Measurements from ENCODE around the gene TRMT1.

The TRMT1 gene

DNA sequence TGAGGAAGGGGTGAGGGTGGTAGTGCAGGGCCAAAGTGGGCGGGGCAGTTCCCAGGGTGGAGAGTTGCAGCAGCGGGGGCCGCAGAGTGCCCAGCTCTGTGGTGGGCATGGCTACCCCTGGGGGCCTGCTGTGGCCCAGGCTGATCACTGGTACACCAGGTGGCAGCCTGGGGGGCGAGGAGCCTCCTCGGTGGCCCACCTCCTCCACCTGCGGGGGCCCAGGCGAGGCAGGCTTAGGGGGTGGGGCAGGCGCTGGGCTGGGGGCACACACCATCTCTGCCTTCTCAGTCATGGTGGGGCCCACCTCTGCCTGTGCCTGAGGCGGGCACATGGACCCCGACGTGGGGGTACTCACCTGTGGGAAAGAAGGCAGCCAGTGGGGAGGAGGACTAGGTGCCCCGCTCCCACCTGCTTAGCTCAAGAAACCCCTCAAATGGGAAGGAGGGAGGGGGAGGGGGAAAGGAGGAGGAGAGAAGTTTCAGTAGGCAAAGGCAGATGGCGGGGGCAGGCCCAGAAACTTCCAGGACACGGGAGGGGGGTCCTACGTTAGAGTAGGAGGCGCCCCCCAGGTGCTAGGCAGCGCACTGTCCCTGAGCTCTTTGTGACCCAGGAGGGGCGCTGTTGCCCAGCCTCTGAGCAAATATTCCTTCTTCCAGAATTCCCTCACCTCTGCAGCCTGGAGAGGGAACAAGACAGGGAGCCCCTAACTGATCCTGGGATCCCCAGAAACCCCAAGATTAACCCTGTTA lies 15.5 kb downstream of the TRMT1 start:
- peaks cover 0 to 35% of the 10 kb centered on the region in 2 experiments for H3K27me3 ChIP-seq (ENCODE audit: control insufficient read depth in 1 of 2, insufficient read depth in 1 of 2, low read length in 2 of 2)
- no peak overlapping the region for H2BK15ac ChIP-seq (ENCODE audit: low read depth, poor library complexity, severe bottlenecking)
- H3K9ac ChIP-seq (ENCODE audit: low read length) = no peak overlapping the region
- H3K9me3 ChIP-seq (ENCODE audit: control insufficient read depth, low read length) = no peaks in the 10 kb centered on the region
- no peak overlapping the region for H2AFZ ChIP-seq (ENCODE audit: low read depth, low read length)
- H3K4ac ChIP-seq (ENCODE audit: low read depth in 1 of 2, low read length in 2 of 2) = no peak overlapping the region
- no peak overlapping the region for H3K27ac ChIP-seq (ENCODE audit: low read length, poor library complexity, severe bottlenecking)
- no peak overlapping the region for H2BK12ac ChIP-seq (ENCODE audit: low read length in 2 of 2)
- no peak overlapping the region for H4K91ac ChIP-seq (ENCODE audit: low read length)
- peaks cover 2% of the 10 kb centered on the region for H3K79me1 ChIP-seq (replicated peaks; ENCODE audit: low read length, poor library complexity, severe bottlenecking)
- WGBS = 81% methylated on average over 18 of the region's 18 CpGs
- H3K14ac ChIP-seq (ENCODE audit: low read length in 2 of 2) = no peak overlapping the region
- no peak overlapping the region for H2BK5ac ChIP-seq (ENCODE audit: low read depth, low read length, poor library complexity, severe bottlenecking)
- no peak overlapping the region for H3K23ac ChIP-seq (ENCODE audit: low read length in 2 of 2)
- no peak for DNase-seq
- H3K36me3 ChIP-seq (ENCODE audit: control insufficient read depth in 1 of 2, insufficient read depth in 2 of 2, low read depth in 1 of 2, low read length in 2 of 2) = peaks cover 2 to 24% of the 10 kb centered on the region in 2 experiments
- no peak overlapping the region for H3K4me3 ChIP-seq (ENCODE audit: insufficient read depth in 1 of 2, low read depth in 1 of 2, low read length in 2 of 2)
- peaks cover 31% of the 10 kb centered on the region for H3K4me1 ChIP-seq (ENCODE audit: control insufficient read depth, insufficient read depth, low read depth, low read length)
- H2BK120ac ChIP-seq (ENCODE audit: low read depth, low read length) = no peak overlapping the region
- no peak overlapping the region for H3K4me2 ChIP-seq (ENCODE audit: low read length, poor library complexity, severe bottlenecking)
- no peak overlapping the region for H2AK5ac ChIP-seq (ENCODE audit: low read length, severe bottlenecking)
- H4K8ac ChIP-seq (ENCODE audit: low read length) = no peak overlapping the region
- no peak overlapping the region for H3K18ac ChIP-seq (ENCODE audit: low read depth in 1 of 2, low read length in 2 of 2)

GRCh38 chr19:13100031-13100588 lies 16.4 kb downstream of the TRMT1 start:
- Histone ChIP-seq H2AK5ac (ENCODE audit: low read length, severe bottlenecking) (no peak overlapping the region), H3K18ac (ENCODE audit: low read depth in 1 of 2, low read length in 2 of 2) (no peak overlapping the region), H3K36me3 (ENCODE audit: control insufficient read depth in 1 of 2, insufficient read depth in 2 of 2, low read depth in 1 of 2, low read length in 2 of 2) (peaks cover 10 to 17% of the 10 kb centered on the region in 2 experiments), H3K27me3 (ENCODE audit: control insufficient read depth in 1 of 2, insufficient read depth in 1 of 2, low read length in 2 of 2) (peaks cover 0 to 44% of the 10 kb centered on the region in 2 experiments), H4K8ac (ENCODE audit: low read length) (no peak overlapping the region), H3K23ac (ENCODE audit: low read length in 2 of 2) (peak overlapping the region in 1 of 2 experiments; percentile 42), H3K4me3 (ENCODE audit: insufficient read depth in 1 of 2, low read depth in 1 of 2, low read length in 2 of 2) (no peak overlapping the region), H3K27ac (ENCODE audit: low read length, poor library complexity, severe bottlenecking) (no peak overlapping the region), H3K9me3 (ENCODE audit: control insufficient read depth, low read length) (no peaks in the 10 kb centered on the region), H2BK12ac (ENCODE audit: low read length in 2 of 2) (no peak overlapping the region), H3K79me1 (replicated peaks; ENCODE audit: low read length, poor library complexity, severe bottlenecking) (peaks cover 2% of the 10 kb centered on the region), H3K4ac (ENCODE audit: low read depth in 1 of 2, low read length in 2 of 2) (no peak overlapping the region), H3K4me2 (ENCODE audit: low read length, poor library complexity, severe bottlenecking) (no peak overlapping the region), H2BK5ac (ENCODE audit: low read depth, low read length, poor library complexity, severe bottlenecking) (no peak overlapping the region), H2BK15ac (ENCODE audit: low read depth, poor library complexity, severe bottlenecking) (no peak overlapping the region), H2AFZ (ENCODE audit: low read depth, low read length) (no peak overlapping the region), H3K14ac (ENCODE audit: low read length in 2 of 2) (no peak overlapping the region), H3K4me1 (ENCODE audit: control insufficient read depth, insufficient read depth, low read depth, low read length) (peaks cover 38% of the 10 kb centered on the region), H3K9ac (ENCODE audit: low read length) (no peak overlapping the region), H2BK120ac (ENCODE audit: low read depth, low read length) (no peak overlapping the region), H4K91ac (ENCODE audit: low read length) (no peak overlapping the region)
- 92% methylated on average over 12 of the region's 12 CpGs for WGBS
- DNase-seq = no peak

DNA sequence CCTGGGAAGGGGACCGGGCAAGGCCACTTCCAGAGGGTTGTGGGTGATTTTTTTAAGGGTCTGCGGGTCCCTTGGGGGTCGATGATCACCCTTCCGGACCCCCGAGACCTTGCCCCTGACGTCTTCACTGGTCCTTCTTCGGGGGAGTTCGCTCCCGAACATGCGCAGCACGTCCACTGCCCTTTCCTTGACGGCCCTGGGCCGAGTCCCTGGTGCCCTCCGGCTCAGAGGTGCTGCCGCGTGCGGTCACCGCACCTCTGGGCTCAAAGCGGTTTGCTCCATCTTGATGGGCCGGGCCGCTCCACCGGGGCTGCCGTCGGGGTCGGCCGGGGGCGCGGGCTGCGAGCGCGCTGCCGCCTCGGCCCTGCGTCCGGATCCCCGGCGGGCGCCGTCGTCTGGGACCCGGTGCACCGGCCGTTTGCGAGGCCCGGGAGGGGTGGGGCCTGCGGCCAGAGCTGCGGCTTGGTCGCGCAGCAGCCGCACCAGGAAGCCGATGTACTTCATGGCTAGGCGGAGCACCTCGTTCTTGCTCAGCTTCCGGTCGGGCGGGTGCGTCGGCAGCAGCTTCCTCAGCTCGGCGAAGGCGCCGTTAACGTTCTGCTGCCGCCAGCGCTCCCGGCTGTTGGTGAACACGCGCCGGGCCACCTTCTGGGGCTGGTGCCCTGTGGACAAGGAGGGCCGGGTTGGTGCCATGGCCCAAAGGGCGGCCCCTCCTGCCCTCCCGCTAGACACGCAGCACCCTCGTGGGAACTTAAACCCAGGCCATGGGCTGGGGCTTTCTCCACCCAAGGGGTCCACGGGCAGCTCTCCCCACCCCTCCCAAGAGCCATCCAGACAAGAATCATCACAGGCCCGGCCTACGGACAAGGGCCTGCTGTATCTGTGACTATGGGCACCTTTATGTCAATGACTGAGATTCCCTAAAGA lies 17.2 kb downstream of the TRMT1 start:
- Histone ChIP-seq H3K18ac (ENCODE audit: low read depth in 1 of 2, low read length in 2 of 2) (peak overlapping the region in 1 of 2 experiments; percentile 61), H3K23ac (ENCODE audit: low read length in 2 of 2) (no peak overlapping the region), H2AK5ac (ENCODE audit: low read length, severe bottlenecking) (no peak overlapping the region), H3K4me2 (ENCODE audit: low read length, poor library complexity, severe bottlenecking) (peak overlapping the region; percentile 24), H3K9me3 (ENCODE audit: control insufficient read depth, low read length) (no peaks in the 10 kb centered on the region), H3K4me1 (ENCODE audit: control insufficient read depth, insufficient read depth, low read depth, low read length) (peaks cover 40% of the 10 kb centered on the region), H2BK15ac (ENCODE audit: low read depth, poor library complexity, severe bottlenecking) (peak overlapping the region; percentile 60), H4K8ac (ENCODE audit: low read length) (peak overlapping the region; percentile 29), H3K14ac (ENCODE audit: low read length in 2 of 2) (no peak overlapping the region), H2AFZ (ENCODE audit: low read depth, low read length) (peak overlapping the region; percentile 1), H4K91ac (ENCODE audit: low read length) (no peak overlapping the region), H3K4me3 (ENCODE audit: insufficient read depth in 1 of 2, low read depth in 1 of 2, low read length in 2 of 2) (no peak overlapping the region), H3K4ac (ENCODE audit: low read depth in 1 of 2, low read length in 2 of 2) (peak overlapping the region in 1 of 2 experiments; percentile 54), H2BK12ac (ENCODE audit: low read length in 2 of 2) (no peak overlapping the region), H2BK5ac (ENCODE audit: low read depth, low read length, poor library complexity, severe bottlenecking) (no peak overlapping the region), H3K27me3 (ENCODE audit: control insufficient read depth in 1 of 2, insufficient read depth in 1 of 2, low read length in 2 of 2) (peaks cover 0 to 52% of the 10 kb centered on the region in 2 experiments), H3K79me1 (replicated peaks; ENCODE audit: low read length, poor library complexity, severe bottlenecking) (peaks cover 2% of the 10 kb centered on the region), H3K36me3 (ENCODE audit: control insufficient read depth in 1 of 2, insufficient read depth in 2 of 2, low read depth in 1 of 2, low read length in 2 of 2) (peaks cover 9 to 17% of the 10 kb centered on the region in 2 experiments), H3K9ac (ENCODE audit: low read length) (no peak overlapping the region), H2BK120ac (ENCODE audit: low read depth, low read length) (no peak overlapping the region), H3K27ac (ENCODE audit: low read length, poor library complexity, severe bottlenecking) (no peak overlapping the region)
- WGBS = 22% methylated on average over 74 of the region's 77 CpGs
- DNase-seq = no peak
